ENCODE data around the gene TFRC.
"Not testable (repeated sequence)": the region's sequence is repeated elsewhere in the genome, so short reads cannot be mapped to it uniquely, and the experiment has no call there.

Gene TFRC

GRCh38 chr3:196081834-196082618 is at the start of gene TFRC:
Gene TFRC (minus strand): TSS chr3:196082090. CDS start chr3:196077099, 4,991 bp downstream.
- DNase-seq (ENCODE audit: low read depth in 2 of 2) = peak; percentile 92 to 93

DNA sequence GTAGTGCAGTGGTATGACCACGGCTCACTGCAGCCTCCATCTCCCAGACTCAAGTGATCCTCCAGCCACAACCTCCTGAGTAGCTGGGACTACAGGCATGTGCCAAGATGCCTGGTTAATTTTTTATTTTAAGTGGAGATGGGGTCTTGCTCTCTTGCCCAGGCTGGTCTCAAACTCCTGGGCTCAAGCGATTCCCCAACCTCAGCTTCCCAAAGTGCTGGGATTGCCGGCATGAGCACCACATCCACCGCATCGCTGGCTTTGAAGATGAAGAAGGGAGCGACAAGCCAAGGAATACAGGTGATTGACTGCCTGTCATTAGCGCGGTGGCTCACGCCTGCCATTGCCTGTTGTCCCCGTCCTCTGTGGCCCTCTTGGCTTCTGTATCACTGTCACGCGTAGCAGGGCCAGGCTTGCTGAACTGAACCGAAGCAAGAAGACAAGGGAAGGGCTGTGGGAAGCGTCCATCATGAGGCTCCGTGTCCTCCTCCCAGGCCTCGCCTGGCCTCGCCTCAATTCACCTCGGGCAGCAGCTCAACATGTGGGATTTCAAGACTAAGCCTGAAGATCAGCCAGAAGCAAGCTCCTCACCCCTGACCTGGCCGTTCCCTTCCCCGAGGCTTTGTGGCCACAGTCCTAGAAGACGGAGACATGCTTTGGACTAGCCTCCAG is 46.4 kb upstream of the TFRC start:
- DNase-seq (ENCODE audit: low read depth in 2 of 2) = no peak

DNA sequence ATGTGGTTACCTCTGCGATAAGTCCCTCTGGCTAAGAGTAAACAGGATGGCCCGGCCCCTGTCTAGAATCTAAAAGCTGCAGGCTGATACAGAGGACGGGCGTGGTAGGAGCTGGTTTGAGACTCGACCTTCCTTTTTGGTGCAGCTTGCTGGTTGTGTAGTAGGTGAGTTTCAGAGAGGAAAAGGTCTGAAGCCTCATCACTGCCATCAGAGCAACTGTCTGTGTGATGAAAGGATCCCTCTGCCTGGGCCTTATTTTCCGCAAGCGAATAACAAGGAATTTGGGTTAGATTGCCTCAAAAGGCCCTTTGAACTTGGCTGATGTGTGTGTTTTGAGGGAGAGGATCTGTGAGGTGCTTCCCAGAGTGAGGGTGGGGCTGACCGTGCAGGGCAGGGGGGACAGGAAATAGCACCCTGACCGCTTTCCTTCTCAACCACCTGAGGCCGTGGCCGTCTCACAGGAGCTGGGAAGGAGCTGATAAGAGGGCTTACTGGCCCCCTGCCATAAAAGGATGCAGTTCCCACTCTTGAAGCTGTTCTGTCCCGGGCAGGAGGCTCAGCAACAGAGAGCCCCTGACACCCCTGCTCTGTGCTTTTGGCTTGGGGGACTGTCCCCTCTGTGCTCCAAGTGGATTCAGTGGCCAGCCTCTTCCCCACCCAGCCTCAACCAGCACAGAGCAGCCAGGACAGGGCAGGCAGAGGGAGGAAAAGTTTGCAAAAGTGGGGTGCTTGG is 45.6 kb upstream of the TFRC start:
- no peak for DNase-seq (ENCODE audit: low read depth in 2 of 2)

DNA sequence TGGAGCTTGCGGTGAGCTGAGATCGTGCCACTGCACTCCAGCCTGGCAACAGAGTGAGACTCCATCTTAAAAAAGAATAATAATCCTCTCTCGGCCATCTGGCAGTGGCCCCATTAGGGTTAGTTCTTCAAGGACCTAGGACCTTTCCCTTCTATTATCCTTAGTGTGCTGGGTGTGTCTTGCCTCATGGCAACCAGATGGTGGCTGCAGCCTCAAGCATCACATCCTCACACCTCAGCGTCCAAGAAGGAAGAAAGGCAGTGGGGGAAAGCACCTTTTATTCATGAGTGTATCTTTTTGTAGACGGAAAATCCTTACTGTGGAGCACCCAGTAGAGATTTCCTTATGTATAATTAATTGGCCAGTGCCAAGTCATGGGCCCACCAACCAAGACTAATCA is 42.7 kb upstream of the TFRC start:
- no peak for DNase-seq (ENCODE audit: low read depth in 2 of 2)

DNA sequence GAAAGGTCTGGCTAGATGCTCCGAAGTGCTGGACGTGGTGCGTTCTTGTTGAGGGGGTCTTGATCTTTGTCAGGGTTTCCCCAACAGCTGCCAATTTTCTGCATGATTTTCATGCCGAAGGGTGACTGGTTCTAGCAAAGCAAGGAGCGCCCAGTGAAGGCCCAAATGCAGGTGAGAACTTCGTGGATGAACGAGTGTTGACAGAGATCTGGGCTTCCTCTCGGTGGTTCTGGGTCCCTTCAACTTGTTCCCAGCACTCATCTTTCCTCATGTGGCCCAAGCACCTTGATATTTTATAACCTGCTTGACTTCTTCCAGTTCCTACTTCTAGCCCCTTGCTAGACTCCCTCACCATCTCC is 40.8 kb upstream of the TFRC start:
- DNase-seq (ENCODE audit: low read depth in 2 of 2) = no peak

DNA sequence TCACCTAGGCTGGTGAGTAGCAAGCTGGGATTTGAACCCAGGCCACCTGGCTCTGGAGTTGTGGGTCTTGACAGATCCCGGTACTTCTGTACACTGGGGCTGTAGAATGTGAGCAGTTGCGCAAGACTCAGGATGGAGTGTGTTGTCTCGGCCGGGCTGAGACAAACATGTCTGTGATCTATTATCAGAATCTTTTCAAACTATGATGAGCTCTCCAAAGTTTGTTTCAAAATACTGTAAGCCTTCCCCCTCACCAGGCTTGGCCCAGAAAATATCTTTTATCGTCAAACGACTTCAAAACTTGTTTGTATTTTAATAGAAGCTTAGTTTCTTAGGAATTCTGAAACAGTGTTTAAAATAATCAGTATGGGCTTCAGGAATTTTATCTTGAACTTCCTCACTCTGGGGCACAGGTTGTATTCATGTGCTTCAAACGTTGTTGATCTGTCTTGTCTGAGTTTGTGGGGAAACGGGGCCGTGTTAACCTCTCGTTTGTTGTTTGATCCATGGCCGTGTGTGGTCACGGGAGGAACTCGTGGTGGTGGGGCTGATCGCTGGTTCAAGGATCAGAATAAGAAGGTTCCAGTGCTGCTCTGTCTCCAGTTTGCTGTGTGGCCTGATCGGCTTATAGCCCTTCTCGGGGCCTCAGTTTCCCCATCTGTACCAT is 40.3 kb upstream of the TFRC start:
- no peak for DNase-seq (ENCODE audit: low read depth in 2 of 2)

DNA sequence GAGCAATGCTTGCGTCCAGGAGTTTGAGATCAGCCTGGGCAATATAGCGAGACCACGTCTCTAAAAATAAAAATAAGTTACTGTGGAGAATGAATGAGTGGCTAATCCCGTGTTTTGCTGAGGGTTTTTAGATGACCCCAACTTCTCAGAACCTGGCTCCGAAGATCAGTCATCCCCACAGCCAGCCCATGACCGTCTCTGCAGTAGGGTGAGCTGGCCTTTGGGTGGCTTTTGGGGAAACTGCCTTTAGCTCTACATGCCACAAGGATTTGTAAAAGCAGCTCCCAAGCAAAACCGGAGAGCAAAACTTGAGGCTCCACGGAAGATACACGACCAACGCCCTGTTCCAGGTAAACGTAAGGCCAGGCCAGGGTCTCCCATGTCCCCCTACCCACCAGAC is 39.2 kb upstream of the TFRC start:
- no peak for DNase-seq (ENCODE audit: low read depth in 2 of 2)

DNA sequence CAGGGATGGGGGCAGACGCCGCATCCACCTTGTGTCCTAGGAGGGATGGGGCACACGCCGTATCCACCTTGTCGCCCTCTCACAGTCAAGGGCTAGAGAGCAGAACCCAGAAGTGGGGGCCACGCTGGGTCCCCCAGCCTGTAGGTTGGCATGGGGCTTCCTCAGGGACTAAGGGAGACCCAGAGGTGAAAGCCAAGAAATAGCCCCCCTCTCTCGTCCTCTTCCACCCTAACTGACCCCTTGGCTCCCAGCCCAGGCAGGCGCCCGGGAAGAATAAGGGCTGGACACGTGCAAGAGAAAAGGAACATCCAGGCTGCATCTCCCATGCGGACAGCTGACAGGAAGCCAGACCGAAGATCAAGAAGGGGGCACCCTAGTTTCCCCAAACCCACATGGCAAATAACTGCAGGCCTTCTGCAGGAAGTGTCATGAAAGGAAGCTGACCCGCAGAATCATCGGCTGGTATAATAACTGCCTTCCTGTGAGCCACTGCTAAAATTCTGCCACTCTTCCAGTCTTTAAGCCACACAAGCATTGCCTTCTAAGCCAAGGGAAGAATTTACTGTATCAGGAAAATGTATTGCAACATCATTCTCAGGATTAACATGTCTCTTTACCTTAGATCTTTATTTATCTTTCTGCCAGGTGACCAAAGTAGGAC is 38.5 kb upstream of the TFRC start:
- no peak for DNase-seq (ENCODE audit: low read depth in 2 of 2)

DNA sequence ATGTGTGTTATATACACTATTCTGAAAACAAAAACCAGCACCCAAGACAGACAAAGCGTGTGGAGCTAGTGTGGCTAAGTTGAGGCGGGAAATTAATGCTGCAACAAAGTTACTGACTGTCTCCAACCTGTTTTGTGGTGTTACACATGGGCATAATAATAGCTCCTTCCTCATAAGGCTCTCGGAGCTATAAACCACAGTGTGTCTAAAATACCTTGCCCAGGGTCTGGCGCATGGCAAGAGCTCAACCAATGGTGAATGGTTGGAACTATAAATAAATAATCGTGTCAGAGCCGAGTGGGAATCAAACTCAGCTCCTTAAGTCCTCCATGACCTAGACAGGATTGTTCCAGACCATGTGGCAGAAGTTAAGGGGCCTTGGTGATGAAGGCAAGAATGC is 35.9 kb upstream of the TFRC start:
- DNase-seq (ENCODE audit: low read depth in 2 of 2) = no peak

DNA sequence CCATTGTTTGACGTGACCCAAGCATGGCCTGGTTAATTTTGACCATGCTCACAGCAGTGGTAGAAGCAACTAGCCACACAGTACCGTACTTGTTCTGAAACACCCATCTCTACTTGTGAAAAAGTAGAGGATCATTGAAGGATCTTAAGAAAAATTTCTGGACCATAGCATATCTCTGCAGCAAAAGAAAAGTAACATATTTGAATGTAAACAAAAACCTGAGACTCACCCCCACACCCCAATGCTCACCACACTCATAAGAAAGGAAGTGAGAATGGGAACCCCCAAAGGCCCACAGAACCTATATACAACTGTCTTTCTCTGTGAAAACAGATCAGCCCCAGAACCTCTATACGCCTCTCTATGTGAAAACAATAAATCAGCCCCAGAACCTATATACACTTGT is 33.8 kb upstream of the TFRC start:
- DNase-seq (ENCODE audit: low read depth in 2 of 2) = no peak

DNA sequence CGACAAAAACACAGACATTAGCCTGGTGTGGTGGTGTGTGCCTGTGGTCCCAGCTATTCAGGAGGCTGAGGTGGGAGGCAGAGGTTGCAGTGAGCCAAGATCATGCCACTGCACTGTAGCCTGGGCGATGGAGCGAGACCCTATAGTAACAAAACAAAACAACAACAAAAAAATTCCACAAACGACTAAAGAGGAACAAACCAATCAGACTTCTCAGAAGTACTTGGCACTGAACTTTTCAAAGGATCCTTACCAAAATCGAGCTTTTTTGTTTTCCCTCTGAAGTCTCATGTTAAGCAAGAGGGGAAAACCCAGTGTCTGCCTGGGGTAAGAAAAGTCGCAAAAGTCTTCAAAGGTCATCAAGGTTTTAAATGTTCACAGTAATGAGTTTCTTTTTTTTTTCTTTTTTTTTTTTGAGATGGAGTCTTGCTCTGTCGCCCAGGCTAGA is 30.1 kb upstream of the TFRC start:
- DNase-seq (ENCODE audit: low read depth in 2 of 2) = no peak

GRCh38 chr3:196108075-196108743 is 26.3 kb upstream of the TFRC start:
- DNase-seq (ENCODE audit: low read depth in 2 of 2) = no peak

GRCh38 chr3:196104707-196105106 is 22.8 kb upstream of the TFRC start:
- DNase-seq (ENCODE audit: low read depth in 2 of 2) = not testable (repeated sequence)

- DNase-seq (ENCODE audit: low read depth in 2 of 2) = not testable (repeated sequence)
These were observed 16.6 kb upstream of the TFRC start for GRCh38 chr3:196098365-196098980.

GRCh38 chr3:196097373-196098154 is 15.7 kb upstream of the TFRC start:
- no peak for DNase-seq (ENCODE audit: low read depth in 2 of 2)

DNA sequence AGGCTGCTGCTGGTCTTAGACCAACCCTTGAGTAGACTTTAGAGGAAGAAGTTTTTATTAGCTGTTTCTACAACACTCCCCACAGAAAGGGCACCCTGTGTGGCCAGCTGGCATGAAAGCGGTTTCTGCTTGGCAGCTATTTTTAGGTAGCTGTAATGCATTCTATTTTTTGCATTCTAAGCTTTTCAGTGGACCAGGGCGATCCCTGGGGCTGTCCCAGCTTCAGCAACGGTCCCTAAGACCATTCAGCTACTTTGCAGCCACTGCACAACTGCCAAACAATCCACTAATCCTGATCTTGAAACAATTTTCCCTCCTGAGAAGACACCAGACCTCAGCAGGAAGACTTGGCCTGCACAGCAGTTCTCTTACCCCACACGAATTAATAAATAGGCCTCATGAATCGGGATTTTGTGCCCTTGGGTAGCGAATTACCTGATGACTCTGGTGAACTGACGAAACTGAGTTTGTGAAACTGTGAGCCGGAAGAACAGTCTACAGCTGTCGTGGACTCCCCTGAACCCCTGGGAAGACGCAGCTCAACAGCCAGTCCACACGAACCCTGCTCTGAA is 14.6 kb upstream of the TFRC start:
- no peak for DNase-seq (ENCODE audit: low read depth in 2 of 2)

GRCh38 chr3:196093317-196094111 is 11.6 kb upstream of the TFRC start:
- DNase-seq (ENCODE audit: low read depth in 2 of 2) = no peak

GRCh38 chr3:196087906-196088305 is 6.0 kb upstream of the TFRC start:
- no peak for DNase-seq (ENCODE audit: low read depth in 2 of 2)

GRCh38 chr3:196082619-196082971 is 705 bp upstream of the TFRC start:
- DNase-seq (ENCODE audit: low read depth in 2 of 2) = no peak

Data from activated CD8-positive, alpha-beta memory T cell treated with anti-CD3 and anti-CD28 coated beads for 4 hours (primary cell).